Aorta (tissue), 5 donors: ENCODE data around the gene ZFP62. TPM values are rescaled to one million over a fixed set of nuclear protein-coding genes. Genes with fewer than 3 reads are reported as not detected.

Experiments
- ATAC-seq: fragments of 200-7000 bp; cut with Tn5 transposase; one replicate; pipeline ENCODE4 v1.9.1; 2022; ENCODE audit warnings: moderate library complexity; ENCODE audit not compliant: low FRiP score
- DNase-seq, 2 donors: peaks; one replicate each; pipeline ENCODE4 v3.0.0-alpha.2; 2020
- H3K27ac ChIP-seq, 2 donors: one replicate each; pipeline ENCODE4 v1.5.1; 2013; ENCODE audit warnings: low read length in 2 of 2, mild to moderate bottlenecking in 2 of 2, moderate library complexity in 2 of 2, control low read depth in 1 of 2, inconsistent platforms in 1 of 2, low read depth in 1 of 2
- H3K27me3 ChIP-seq, 2 donors: one replicate each; pipeline ENCODE4 v1.6.1; 2013; ENCODE audit warnings: control low read depth in 1 of 2, low read length in 1 of 2, mild to moderate bottlenecking in 1 of 2, moderate library complexity in 1 of 2; ENCODE audit not compliant: insufficient read depth in 2 of 2, control insufficient read depth in 1 of 2
- H3K36me3 ChIP-seq, 2 donors: one replicate each; pipeline ENCODE4 v1.6.1; 2013; ENCODE audit warnings: control low read depth in 1 of 2, low read length in 1 of 2, mild to moderate bottlenecking in 1 of 2; ENCODE audit not compliant: insufficient read depth in 2 of 2, control insufficient read depth in 1 of 2
- H3K4me1 ChIP-seq, 2 donors: one replicate each; pipeline ENCODE4 v1.6.1; 2013; ENCODE audit warnings: low read length in 2 of 2, control low read depth in 1 of 2, mild to moderate bottlenecking in 1 of 2, moderate library complexity in 1 of 2; ENCODE audit not compliant: insufficient read depth in 2 of 2, control insufficient read depth in 1 of 2
- H3K4me3 ChIP-seq, 2 donors: one replicate each; pipeline ENCODE4 v1.5.1; 2013; ENCODE audit warnings: low read length in 2 of 2, control low read depth in 1 of 2, mild to moderate bottlenecking in 1 of 2
- H3K9me3 ChIP-seq: one replicate; pipeline ENCODE4 v1.6.1; 2013; ENCODE audit warnings: mild to moderate bottlenecking, low read length; ENCODE audit not compliant: control insufficient read depth
- WGBS, 2 donors: extraction: QIAGEN DNeasy Blood & Tissue Kit; methylation state at CpG; one replicate each; pipeline ENCODE4 v1.1.7; 2013; 5-methylcytosine and 5-hydroxymethylcytosine counted together
- intact Hi-C, 2 donors: fragments of 100-400 bp; cut with DNase I; formaldehyde crosslinking; loops; one replicate each; pipeline versions ENCODE4 v1.14.2 to v1.15.0; 2022
- polyA plus RNA-seq, 2 donors: library from polyadenylated mRNA; stranded (reverse); fragments of 200-250 nt; gene quantifications; one replicate each; pipeline ENCODE4 v1.2.3, GENCODE V29; 2013
- total RNA-seq, 2 donors: library from RNA; stranded (reverse); fragmentation: NEBNext Ultra II Directional; extraction: Animal tissue kit (Norgen Biotek cat#: 25700); gene quantifications; one replicate each; pipeline ENCODE4 v1.2.1, GENCODE V29; 2021
- donor health status: healthy with polysubstance abuse.
- donor health status: Bipolar disorder and iron deficiency.
- donor health status: DM: no; HTN: no; CAD: no.
- donor health status: DM: no; HTN: no; CAD: no.
- donor health status: DM: yes; HTN: yes; CAD: no.

Gene ZFP62
- total and polyA plus RNA-seq, 4 donors, result 6.5 to 24.7 (median 16.1) TPM

DNA sequence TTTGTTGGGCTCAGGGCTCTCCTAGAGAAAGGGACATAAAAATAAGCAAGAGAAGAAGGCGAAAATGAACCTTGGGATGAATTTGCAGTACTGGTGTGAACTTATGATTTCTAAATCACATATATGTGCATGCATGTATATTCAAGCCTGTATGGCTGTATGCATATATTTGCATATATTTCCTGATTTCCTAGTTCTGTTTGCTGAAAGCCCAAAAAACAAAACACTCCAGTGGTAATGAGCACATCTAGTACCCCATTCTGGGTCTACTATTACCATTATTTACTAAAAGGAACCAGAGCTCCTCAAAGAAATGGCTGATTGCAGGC lies 7.3 kb downstream of the ZFP62 start:
- H3K36me3 ChIP-seq, result peaks cover 18 to 20% of the 10 kb centered on the region in 2 donors
- DNase-seq (no peak), ATAC-seq (no peak)
- H3K4me3 ChIP-seq, result no peak overlapping the region
- no peaks in the 10 kb centered on the region for H3K4me1 ChIP-seq
- H3K27ac ChIP-seq, result no peak overlapping the region
- H3K27me3 ChIP-seq, result no peaks in the 10 kb centered on the region
- WGBS, 2 donors, result 93 to 96% methylated on average over 1 of the region's 1 CpG
- H3K9me3 ChIP-seq, result peaks cover 12% of the 10 kb centered on the region
- intact Hi-C loops, result no loop called here

DNA sequence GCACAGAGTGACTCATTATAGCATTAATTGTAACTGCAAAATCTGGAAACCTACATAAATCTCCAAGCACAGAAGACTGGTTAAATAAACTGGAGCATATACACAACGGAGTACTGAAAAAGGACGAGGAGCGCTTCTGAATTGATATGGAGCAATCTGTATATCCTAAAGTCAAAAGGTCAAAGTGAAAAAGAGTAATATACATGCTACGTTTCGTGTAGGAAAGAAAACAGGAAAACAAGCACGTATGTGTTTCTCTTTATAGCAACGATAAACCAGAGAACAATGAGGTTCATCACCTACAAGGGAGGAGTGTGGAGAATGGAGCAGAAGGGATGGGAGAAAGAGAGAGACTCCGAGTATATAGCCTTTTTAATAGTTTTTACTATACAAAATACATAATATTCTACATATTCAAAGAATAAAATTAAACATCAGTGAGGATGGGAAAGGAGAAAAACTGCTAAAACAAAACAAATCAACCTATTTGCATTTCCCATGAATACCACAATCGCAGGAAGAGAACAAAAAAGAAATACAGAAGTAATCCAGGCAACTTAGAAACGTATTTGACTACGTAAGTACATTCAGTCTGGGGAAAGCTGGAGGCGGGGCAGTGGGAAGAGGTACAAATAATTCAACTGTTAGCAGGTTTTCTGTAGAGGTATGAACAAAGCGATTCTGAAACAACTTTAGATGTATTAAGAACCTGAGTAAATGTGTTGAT lies 7.8 kb downstream of the ZFP62 start:
- Histone ChIP-seq H3K9me3 (peaks cover 12% of the 10 kb centered on the region), H3K27me3 (no peaks in the 10 kb centered on the region), H3K4me1 (no peaks in the 10 kb centered on the region), H3K27ac (no peak overlapping the region), H3K36me3 (peaks cover 18 to 20% of the 10 kb centered on the region in 2 donors), H3K4me3 (no peak overlapping the region)
- WGBS, 2 donors, result 89 to 90% methylated on average over 13 of the region's 13 CpGs
- ATAC-seq, result no peak
- intact Hi-C loops, result no loop called here
- no peak for DNase-seq

DNA sequence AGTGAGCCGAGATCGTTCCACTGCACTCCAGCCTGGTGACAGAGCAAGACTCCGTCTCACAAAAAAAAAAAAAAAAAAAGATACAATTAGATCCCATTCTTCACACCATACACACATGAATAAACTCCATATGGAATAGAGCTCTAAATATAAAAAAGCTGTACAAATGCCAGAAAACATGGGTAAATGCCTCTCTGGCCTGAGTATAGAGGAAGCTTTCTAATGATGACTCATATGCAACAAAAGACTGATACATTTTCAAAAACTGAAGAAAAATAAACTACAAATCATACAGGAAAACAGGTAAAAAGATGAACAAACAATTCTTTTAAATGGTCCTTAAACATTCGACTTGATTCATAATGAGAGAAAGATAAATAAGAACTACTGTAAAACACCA lies 8.6 kb downstream of the ZFP62 start:
- Histone ChIP-seq H3K4me3 (no peak overlapping the region), H3K27me3 (no peaks in the 10 kb centered on the region), H3K9me3 (peaks cover 12% of the 10 kb centered on the region), H3K36me3 (peaks cover 18 to 20% of the 10 kb centered on the region in 2 donors), H3K4me1 (no peaks in the 10 kb centered on the region), H3K27ac (no peak overlapping the region)
- no peak for ATAC-seq
- no peak for DNase-seq
- intact Hi-C loops, result no loop called here
- 98 to 99% methylated on average over 4 of the region's 4 CpGs for WGBS, 2 donors

DNA sequence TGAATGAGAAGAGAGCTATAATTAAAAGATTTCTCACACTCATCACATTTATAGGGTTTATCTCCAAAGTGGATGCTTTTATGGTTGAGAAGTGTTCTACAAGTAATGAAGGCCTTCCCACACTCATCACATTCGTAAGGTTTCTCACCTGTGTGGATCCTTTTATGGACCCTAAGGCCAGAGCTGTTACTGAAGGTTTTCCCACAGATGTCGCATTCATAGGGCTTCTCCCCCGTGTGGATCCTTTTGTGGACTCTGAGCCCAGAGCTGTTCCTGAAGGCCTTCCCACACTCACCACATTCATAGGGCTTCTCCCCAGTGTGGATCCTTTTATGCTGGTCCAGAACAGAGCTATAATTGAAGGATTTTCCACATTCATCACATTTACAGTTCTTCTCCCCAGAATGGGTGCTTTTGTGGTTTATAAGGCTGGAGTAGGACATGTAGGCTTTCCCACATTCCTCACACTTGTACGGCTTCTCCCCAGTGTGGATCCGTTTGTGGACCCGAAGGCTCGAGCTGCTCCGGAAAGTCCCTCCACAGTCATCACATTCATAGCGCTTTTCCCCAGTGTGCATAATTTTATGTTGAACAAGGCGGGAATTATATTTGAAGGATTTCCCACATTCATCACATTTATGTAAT lies 10.5 kb downstream of the ZFP62 start:
- Histone ChIP-seq H3K4me1 (no peaks in the 10 kb centered on the region), H3K27me3 (no peaks in the 10 kb centered on the region), H3K9me3 (peaks cover 16% of the 10 kb centered on the region), H3K36me3 (peaks cover 19 to 20% of the 10 kb centered on the region in 2 donors), H3K27ac (no peak overlapping the region), H3K4me3 (no peak overlapping the region)
- intact Hi-C loops, result no loop called here
- DNase-seq (no peak), ATAC-seq (no peak)
- 90 to 91% methylated on average over 10 of the region's 10 CpGs for WGBS, 2 donors

DNA sequence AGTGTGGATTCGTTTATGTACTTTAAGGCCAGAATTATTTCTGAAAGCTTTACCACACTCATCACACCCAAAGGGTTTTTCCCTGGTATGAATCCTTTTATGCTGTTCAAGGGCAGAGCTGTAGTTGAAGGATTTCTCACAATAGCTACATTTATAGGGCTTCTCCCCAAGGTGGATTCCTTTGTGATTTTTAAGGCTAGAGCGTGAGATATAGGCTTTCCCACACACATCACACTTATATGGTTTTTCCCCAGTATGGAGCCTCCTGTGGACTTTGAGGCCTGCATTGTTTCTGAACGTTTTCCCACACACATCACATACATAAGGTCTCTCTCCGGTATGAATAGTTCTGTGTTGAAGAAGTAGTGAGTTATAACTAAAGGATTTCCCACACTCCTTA lies 11.2 kb downstream of the ZFP62 start:
- DNase-seq (no peak), ATAC-seq (no peak)
- Histone ChIP-seq H3K9me3 (peaks cover 16% of the 10 kb centered on the region), H3K4me1 (no peaks in the 10 kb centered on the region), H3K27me3 (no peaks in the 10 kb centered on the region), H3K36me3 (peaks cover 17 to 20% of the 10 kb centered on the region in 2 donors), H3K4me3 (no peak overlapping the region), H3K27ac (no peak overlapping the region)
- intact Hi-C loops, result no loop called here
- WGBS, 2 donors, result 64 to 79% methylated on average over 4 of the region's 4 CpGs

DNA sequence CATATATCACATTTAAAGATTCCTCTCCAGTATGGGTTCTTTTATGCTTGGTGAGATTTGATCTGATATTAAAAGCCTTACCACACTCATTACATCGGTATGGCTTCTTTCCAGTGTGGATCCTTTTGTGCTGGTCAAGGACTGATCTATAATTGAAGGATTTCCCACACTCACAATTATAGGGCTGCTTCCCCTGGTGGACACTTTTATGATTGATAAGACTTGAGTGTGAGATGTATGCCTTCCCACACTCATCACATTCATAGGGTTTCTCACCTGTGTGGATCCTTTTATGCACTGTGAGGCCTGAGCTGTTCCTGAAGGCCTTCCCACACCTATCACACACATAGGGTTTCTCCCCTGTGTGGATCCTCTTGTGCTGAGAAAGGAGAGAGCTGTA lies 12.2 kb downstream of the ZFP62 start:
- H3K4me3 ChIP-seq, result no peak overlapping the region
- no peaks in the 10 kb centered on the region for H3K27me3 ChIP-seq
- ATAC-seq (no peak), DNase-seq (no peak)
- H3K27ac ChIP-seq, result no peak overlapping the region
- peaks cover 16% of the 10 kb centered on the region for H3K9me3 ChIP-seq
- intact Hi-C loops, result no loop called here
- 97 to 100% methylated on average over 1 of the region's 1 CpG for WGBS, 2 donors
- H3K36me3 ChIP-seq, result peaks cover 15 to 19% of the 10 kb centered on the region in 2 donors
- no peaks in the 10 kb centered on the region for H3K4me1 ChIP-seq

DNA sequence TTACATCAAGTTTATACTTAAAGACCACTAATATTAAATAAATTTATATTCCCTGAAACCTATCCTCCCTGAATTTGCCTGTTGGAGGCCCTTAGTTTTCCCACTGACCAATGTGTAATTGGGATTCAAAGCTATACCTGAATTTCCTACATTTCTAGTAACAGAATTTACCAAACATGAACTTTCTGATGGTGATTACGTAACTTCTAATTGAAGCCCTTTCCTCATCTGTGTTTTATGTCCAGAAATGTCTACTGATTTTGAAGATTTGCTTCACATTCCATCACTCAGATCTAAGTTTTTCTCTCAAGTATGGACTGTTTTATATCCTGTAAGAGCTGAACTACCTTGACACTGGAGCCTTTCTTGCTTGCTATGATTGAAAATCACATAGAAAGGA lies 12.8 kb downstream of the ZFP62 start:
- ATAC-seq, result no peak
- 99 to 100% methylated on average over 1 of the region's 1 CpG for WGBS, 2 donors
- H3K9me3 ChIP-seq, result peaks cover 16% of the 10 kb centered on the region
- H3K4me3 ChIP-seq, result no peak overlapping the region
- intact Hi-C loops, result no loop called here
- no peaks in the 10 kb centered on the region for H3K4me1 ChIP-seq
- peaks cover 15% of the 10 kb centered on the region in 2 donors for H3K36me3 ChIP-seq
- DNase-seq, result no peak
- no peaks in the 10 kb centered on the region for H3K27me3 ChIP-seq
- H3K27ac ChIP-seq, result no peak overlapping the region

DNA sequence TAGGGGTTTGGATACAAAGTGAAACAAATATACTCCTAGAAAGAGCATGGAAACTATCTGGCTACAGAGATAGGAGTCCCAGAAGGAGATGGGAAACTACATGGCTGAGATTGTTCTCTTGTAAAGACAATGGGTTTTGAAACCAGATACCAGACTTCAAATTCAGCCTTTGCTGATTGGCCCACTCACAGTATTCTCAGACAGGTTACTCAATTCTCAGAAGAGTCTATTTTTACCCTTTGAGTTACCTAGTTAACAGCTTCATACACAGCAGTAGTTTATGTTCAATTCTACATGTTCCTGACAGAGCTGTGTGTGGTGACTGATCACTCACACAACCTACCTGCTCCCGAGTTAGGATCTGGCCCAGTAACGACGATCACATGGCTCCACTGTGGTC lies 14.1 kb downstream of the ZFP62 start:
- intact Hi-C loops, result no loop called here
- Histone ChIP-seq H3K9me3 (peaks cover 16% of the 10 kb centered on the region), H3K4me1 (no peaks in the 10 kb centered on the region), H3K27me3 (no peaks in the 10 kb centered on the region), H3K27ac (no peak overlapping the region), H3K4me3 (no peak overlapping the region), H3K36me3 (peaks cover 15% of the 10 kb centered on the region in 2 donors)
- no peak for ATAC-seq
- 32 to 34% methylated on average over 3 of the region's 3 CpGs for WGBS, 2 donors
- DNase-seq, result no peak

DNA sequence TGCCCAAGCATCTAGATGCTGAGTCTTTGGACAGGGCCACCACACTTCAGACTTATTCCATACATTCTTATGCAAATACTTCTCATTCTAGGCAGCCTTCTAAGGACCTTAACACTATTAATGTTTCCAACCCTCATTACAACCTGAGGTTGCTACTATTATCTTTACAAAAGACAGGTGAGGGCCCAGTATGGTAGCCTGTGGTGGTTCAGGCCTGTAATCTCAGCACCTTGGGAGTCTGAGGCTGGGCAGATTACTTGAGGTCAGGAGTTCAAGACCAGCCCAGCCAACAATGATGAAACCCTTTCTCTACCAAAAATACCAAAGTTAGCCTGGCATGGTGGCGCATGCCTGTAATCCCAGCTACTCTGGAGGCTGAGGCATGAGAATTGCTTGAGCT lies 16.2 kb downstream of the ZFP62 start:
- no peak overlapping the region for H3K4me3 ChIP-seq
- intact Hi-C loops, result no loop called here
- WGBS, 2 donors, result 99 to 100% methylated on average over 1 of the region's 1 CpG
- H3K9me3 ChIP-seq, result peaks cover 9% of the 10 kb centered on the region
- DNase-seq (no peak), ATAC-seq (no peak)
- H3K36me3 ChIP-seq, result peaks cover 2 to 3% of the 10 kb centered on the region in 2 donors
- H3K4me1 ChIP-seq, result no peaks in the 10 kb centered on the region
- H3K27me3 ChIP-seq, result no peaks in the 10 kb centered on the region
- H3K27ac ChIP-seq, result no peak overlapping the region
